Effector memory CD4-positive, alpha-beta T cell (primary cell): ENCODE results near the gene UBXN11.

Source experiments
- DNase-seq, 3 donors: peaks; one replicate each; pipeline ENCODE4 v3.0.0-alpha.2; 2020
- H3K27ac ChIP-seq: 2 replicates; pipeline ENCODE4 v1.7.0; 2013; ENCODE audit warnings: mild to moderate bottlenecking, low read length, moderate library complexity; ENCODE audit not compliant: insufficient read depth, poor library complexity, severe bottlenecking
- H3K27me3 ChIP-seq: replicated peaks from 2 replicates; pipeline ENCODE4 v1.7.0; 2013; ENCODE audit warnings: mild to moderate bottlenecking, low read length; ENCODE audit not compliant: insufficient read depth, control insufficient read depth, poor library complexity, severe bottlenecking
- H3K36me3 ChIP-seq: 2 replicates; pipeline ENCODE4 v1.7.0; 2013; ENCODE audit warnings: mild to moderate bottlenecking, low read length, moderate library complexity; ENCODE audit not compliant: control insufficient read depth, insufficient read depth
- H3K4me1 ChIP-seq: 2 replicates; pipeline ENCODE4 v1.7.0; 2013; ENCODE audit warnings: low read length, mild to moderate bottlenecking; ENCODE audit not compliant: control insufficient read depth, insufficient read depth, poor library complexity, severe bottlenecking
- H3K4me3 ChIP-seq: 2 replicates; pipeline ENCODE4 v1.7.0; 2013; ENCODE audit warnings: low read length, low read depth, mild to moderate bottlenecking; ENCODE audit not compliant: insufficient read depth, poor library complexity, severe bottlenecking
- H3K9me3 ChIP-seq: 2 replicates; pipeline ENCODE4 v1.7.0; 2013; ENCODE audit warnings: mild to moderate bottlenecking, low read length, moderate library complexity; ENCODE audit not compliant: control insufficient read depth

UBXN11 gene

GRCh38 chr1:26286064-26286416, 20.4 kb downstream of the UBXN11 start:
- Histone ChIP-seq H3K4me1 (peaks cover 99% of the 10 kb centered on the region), H3K27ac (peak overlapping the region; percentile 89), H3K4me3 (no peak overlapping the region)

GRCh38 chr1:26285366-26286063, 20.9 kb downstream of the UBXN11 start:
- no peak for DNase-seq
- H3K4me1 ChIP-seq, result peaks cover 99% of the 10 kb centered on the region
- no peaks in the 10 kb centered on the region for H3K27me3 ChIP-seq
- H3K4me3 ChIP-seq, result no peak overlapping the region
- H3K27ac ChIP-seq, result peak overlapping the region; percentile 89
- H3K9me3 ChIP-seq, result no peaks in the 10 kb centered on the region
- H3K36me3 ChIP-seq, result peaks cover 10% of the 10 kb centered on the region

More at GRCh38 chr1:26286064-26286416, 20.4 kb downstream of the UBXN11 start:
- H3K36me3 ChIP-seq, result peaks cover 6% of the 10 kb centered on the region
- DNase-seq, result no peak
- H3K9me3 ChIP-seq, result no peaks in the 10 kb centered on the region
- no peaks in the 10 kb centered on the region for H3K27me3 ChIP-seq

- Histone ChIP-seq H3K36me3 (peaks cover 10% of the 10 kb centered on the region), H3K27me3 (no peaks in the 10 kb centered on the region), H3K9me3 (no peaks in the 10 kb centered on the region), H3K4me1 (peaks cover 94% of the 10 kb centered on the region), H3K4me3 (peak overlapping the region; percentile 23), H3K27ac (peak overlapping the region; percentile 89)
- DNase-seq, result peak; percentile 87 to 94 (median 90)
Observed at GRCh38 chr1:26284597-26285347, 21.7 kb downstream of the UBXN11 start.

- no peaks in the 10 kb centered on the region for H3K9me3 ChIP-seq
- H3K4me1 ChIP-seq, result peaks cover 92% of the 10 kb centered on the region
- no peaks in the 10 kb centered on the region for H3K27me3 ChIP-seq
- peaks cover 10% of the 10 kb centered on the region for H3K36me3 ChIP-seq
- no peak for DNase-seq
- peak overlapping the region; percentile 23 for H3K4me3 ChIP-seq
- H3K27ac ChIP-seq, result peak overlapping the region; percentile 89
Observed at GRCh38 chr1:26283871-26284596, 22.4 kb downstream of the UBXN11 start.

- H3K27ac ChIP-seq, result peak overlapping the region; percentile 89
- DNase-seq, result no peak
- peak overlapping the region; percentile 23 for H3K4me3 ChIP-seq
- H3K4me1 ChIP-seq, result peaks cover 92% of the 10 kb centered on the region
- peaks cover 10% of the 10 kb centered on the region for H3K36me3 ChIP-seq
- H3K9me3 ChIP-seq, result no peaks in the 10 kb centered on the region
- H3K27me3 ChIP-seq, result no peaks in the 10 kb centered on the region
Observed at GRCh38 chr1:26283279-26283853, 23.1 kb downstream of the UBXN11 start.

- Histone ChIP-seq H3K4me1 (peaks cover 92% of the 10 kb centered on the region), H3K27me3 (no peaks in the 10 kb centered on the region), H3K27ac (peak overlapping the region; percentile 89), H3K9me3 (no peaks in the 10 kb centered on the region), H3K4me3 (no peak overlapping the region), H3K36me3 (peaks cover 10% of the 10 kb centered on the region)
- DNase-seq, result no peak
Observed at GRCh38 chr1:26282401-26282918, 24.0 kb downstream of the UBXN11 start.

GRCh38 chr1:26281971-26282370, 24.5 kb downstream of the UBXN11 start:
- Histone ChIP-seq H3K27me3 (no peaks in the 10 kb centered on the region), H3K4me1 (peaks cover 92% of the 10 kb centered on the region), H3K27ac (peak overlapping the region; percentile 94), H3K36me3 (peaks cover 14% of the 10 kb centered on the region), H3K4me3 (no peak overlapping the region), H3K9me3 (no peaks in the 10 kb centered on the region)
- DNase-seq, result no peak

GRCh38 chr1:26281091-26281958, 25.1 kb downstream of the UBXN11 start:
- peaks cover 92% of the 10 kb centered on the region for H3K4me1 ChIP-seq
- peaks cover 15% of the 10 kb centered on the region for H3K36me3 ChIP-seq
- H3K4me3 ChIP-seq, result peak overlapping the region; percentile 81
- no peak for DNase-seq
- peak overlapping the region; percentile 94 for H3K27ac ChIP-seq
- no peaks in the 10 kb centered on the region for H3K9me3 ChIP-seq
- H3K27me3 ChIP-seq, result no peaks in the 10 kb centered on the region
